PFSK-1 (cell line): ENCODE results near the gene CLBA1.

ENCODE experiments used
- FOXP2 ChIP-seq: optimal IDR thresholded peaks from 2 replicates; pipeline ENCODE3; 2011; ENCODE audit warnings: borderline replicate concordance, control low read depth, inconsistent platforms; ENCODE audit not compliant: insufficient read depth; ENCODE audit errors: extremely low read length, extremely low read depth
- POLR2AphosphoS5 ChIP-seq: IDR thresholded peaks from 2 replicates; pipeline ENCODE4 v1.6.1; 2012; ENCODE audit warnings: low read depth, mild to moderate bottlenecking, control low read depth, low read length, moderate library complexity
- REST ChIP-seq, 2 experiments: IDR thresholded peaks; 2 replicates each; pipeline versions ENCODE4 v1.6.1 to v1.8.0; 2011 to 2012; ENCODE audit warnings: low read depth in 2 of 2, low read length in 2 of 2, control low read depth in 1 of 2, inconsistent platforms in 1 of 2, mild to moderate bottlenecking in 1 of 2, moderate library complexity in 1 of 2; ENCODE audit not compliant: insufficient read depth in 1 of 2
- SIN3A ChIP-seq: IDR thresholded peaks from 2 replicates; pipeline ENCODE4 v1.6.1; 2012; ENCODE audit warnings: mild to moderate bottlenecking, low read length, moderate library complexity, borderline replicate concordance; ENCODE audit not compliant: insufficient read depth
- TAF1 ChIP-seq: IDR thresholded peaks from 2 replicates; pipeline ENCODE4 v1.6.1; 2012; ENCODE audit warnings: low read length, control low read depth, borderline replicate concordance; ENCODE audit not compliant: insufficient read depth

Gene CLBA1

DNA sequence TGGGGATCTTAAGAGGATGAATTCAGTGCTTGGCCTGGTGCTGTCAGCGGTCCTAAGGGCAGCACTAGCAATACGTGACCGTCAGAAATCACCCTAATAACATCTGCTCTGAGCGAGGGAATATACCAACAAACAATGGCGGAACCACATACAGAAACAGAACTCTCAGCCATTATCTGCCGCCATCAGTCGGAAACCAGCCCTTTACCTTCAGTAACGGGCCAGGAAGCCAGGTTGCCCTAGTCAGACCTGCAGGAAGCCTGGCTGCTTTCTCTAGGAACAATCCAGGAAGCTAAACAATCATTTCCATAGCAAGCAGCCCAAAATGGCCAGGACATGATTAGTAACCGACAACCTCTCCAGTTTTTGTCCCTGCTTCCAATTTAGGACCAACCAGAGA, 29.7 kb downstream of the CLBA1 start:
- no peak for TF ChIP-seq SIN3A
- TF ChIP-seq REST (IDR thresholded peaks at IDR 0.05; ENCODE audit: insufficient read depth in 1 of 2, low read depth in 2 of 2, low read length in 2 of 2), result no peak
- TF ChIP-seq POLR2AphosphoS5, result no peak
- no peak for TF ChIP-seq TAF1
- TF ChIP-seq FOXP2, result no peak

DNA sequence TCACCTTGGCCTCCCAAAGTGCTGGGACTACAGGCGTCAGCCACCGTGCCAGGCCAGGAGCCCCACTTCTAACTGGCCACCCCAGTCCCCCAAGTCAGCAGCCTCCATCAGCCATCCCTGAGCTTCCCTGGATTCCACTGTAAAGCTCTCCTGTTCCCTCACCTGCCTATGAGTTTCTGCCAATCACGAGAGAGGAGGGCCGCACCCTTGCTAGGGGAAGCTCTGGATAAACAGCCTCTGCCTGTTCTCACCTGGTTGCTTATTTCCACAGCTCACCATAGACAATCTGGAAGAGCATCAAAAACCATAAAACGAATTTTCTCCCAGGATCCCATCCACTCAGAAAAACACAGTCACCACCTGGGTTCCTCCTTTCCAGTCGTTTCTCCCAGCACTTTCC, 30.3 kb downstream of the CLBA1 start:
- TF ChIP-seq TAF1, result no peak
- TF ChIP-seq FOXP2, result no peak
- TF ChIP-seq REST (IDR thresholded peaks at IDR 0.05; ENCODE audit: insufficient read depth in 1 of 2, low read depth in 2 of 2, low read length in 2 of 2), result no peak
- no peak for TF ChIP-seq SIN3A
- no peak for TF ChIP-seq POLR2AphosphoS5

- no peak for TF ChIP-seq POLR2AphosphoS5
- no peak for TF ChIP-seq SIN3A
Measured at GRCh38 chr14:105018414-105018813, 32.8 kb downstream of the CLBA1 start.

DNA sequence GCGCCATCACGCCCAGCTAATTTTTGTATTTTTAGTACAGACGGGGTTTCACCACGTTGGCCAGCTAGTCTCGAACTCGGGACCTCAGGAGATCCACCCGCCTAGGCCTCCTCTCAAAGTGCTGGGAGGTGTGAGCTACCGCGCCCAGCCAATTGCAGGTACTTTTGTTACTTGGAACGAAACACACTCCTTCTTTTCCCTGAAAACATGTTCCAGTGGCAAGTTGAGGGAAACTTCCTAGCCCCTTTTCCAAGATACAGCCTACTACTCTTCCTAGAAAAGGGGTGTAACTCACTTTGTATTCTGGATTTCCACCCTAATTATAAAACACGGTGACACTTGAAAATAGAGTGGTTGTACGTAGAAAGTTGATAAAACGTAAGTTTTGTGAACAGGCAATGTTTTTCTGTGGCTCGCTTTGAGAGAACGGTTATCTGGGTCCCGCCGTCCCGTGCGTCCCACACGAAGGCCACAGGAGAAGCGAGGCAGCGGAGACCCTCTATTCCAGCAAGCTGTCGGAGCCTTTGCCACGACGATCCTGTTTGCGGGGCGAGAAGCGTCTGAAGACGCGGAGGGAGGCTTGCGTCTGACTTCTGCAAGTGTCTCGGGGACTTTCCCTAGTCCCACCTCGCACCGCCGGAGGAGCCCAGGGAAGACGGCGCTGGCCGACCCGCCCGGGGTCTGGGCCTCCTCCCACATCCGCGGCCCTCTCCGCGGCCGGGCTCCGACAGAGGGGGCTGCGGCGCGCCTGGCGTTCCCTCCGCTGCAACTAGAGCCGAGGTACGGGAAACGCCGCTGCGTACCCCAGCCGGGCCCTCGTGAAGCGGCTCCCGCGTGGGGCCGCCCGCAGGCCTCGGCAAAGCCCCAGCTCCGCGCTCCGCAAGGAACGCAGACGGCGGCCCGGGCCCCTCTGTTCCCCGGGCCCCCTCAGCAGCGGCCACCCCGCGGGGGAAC, 34.5 kb downstream of the CLBA1 start:
- TF ChIP-seq POLR2AphosphoS5 (no peak), TAF1 (no peak), SIN3A (no peak)

GRCh38 chr14:105020815-105021655, 35.4 kb downstream of the CLBA1 start, which contains the start of gene CDCA4:
Gene CDCA4 (minus strand): TSS chr14:105021083. CDS start chr14:105011929, 9,154 bp downstream.
- TF ChIP-seq TAF1 (no peak), FOXP2 (peak; percentile 70), SIN3A (no peak), POLR2AphosphoS5 (peak; percentile 57), REST (IDR thresholded peaks at IDR 0.05; ENCODE audit: insufficient read depth in 1 of 2, low read depth in 2 of 2, low read length in 2 of 2) (no peak)
